Measurements from ENCODE around the gene COL5A2.

COL5A2 gene

GRCh38 chr2:189049709-189050164 lies 129.8 kb downstream of the COL5A2 start:
- DNase-seq (ENCODE audit: low read depth) = no peak

GRCh38 chr2:189048189-189048588 lies 131.4 kb downstream of the COL5A2 start:
- no peak for DNase-seq (ENCODE audit: low read depth)

- no peak for DNase-seq (ENCODE audit: low read depth)
These were observed 132.2 kb downstream of the COL5A2 start for GRCh38 chr2:189047171-189047888.

DNA sequence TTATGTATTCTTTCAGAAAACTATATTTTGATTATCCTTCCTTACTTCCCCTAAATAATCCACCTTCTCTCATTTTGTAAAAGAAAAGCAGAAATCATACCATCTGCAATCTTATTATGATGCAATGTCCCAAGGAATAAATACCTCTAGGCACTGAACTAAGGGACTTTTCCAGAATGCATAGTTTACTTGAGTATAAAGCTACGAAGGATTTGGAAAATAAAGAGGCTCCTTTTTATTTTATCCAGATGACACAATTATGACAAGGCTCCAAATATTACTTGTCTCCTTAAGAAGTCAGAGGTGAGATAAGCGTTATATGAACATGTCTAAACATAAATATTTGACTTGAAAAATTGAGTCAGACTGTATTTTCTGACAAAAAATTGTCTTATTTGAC lies 133.2 kb downstream of the COL5A2 start:
- DNase-seq (ENCODE audit: low read depth) = peak; percentile 21

DNA sequence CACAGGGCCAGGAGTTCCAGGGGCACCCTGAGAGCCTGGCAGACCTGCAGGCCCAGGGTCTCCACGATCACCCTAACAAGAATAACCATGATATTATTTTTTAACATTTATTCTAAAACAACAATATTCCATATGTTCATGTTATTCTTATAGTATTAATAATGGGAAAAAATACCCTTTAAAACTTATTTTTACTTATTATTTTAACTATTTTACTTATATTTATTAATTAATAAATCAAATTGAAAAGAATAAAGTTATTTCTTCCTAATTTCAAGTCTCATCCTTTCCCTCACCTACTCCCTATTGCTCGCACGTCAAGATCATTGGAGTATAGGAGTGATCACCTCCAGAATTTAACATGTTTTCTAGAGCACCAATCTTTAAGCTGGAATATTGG lies 133.7 kb downstream of the COL5A2 start:
- no peak for DNase-seq (ENCODE audit: low read depth)

- peak; percentile 83 for DNase-seq (ENCODE audit: low read depth)
These were observed 142.0 kb downstream of the COL5A2 start for GRCh38 chr2:189037518-189037917.

- peak; percentile 70 for DNase-seq (ENCODE audit: low read depth)
These were observed 154.5 kb downstream of the COL5A2 start for GRCh38 chr2:189024901-189025618.

DNA sequence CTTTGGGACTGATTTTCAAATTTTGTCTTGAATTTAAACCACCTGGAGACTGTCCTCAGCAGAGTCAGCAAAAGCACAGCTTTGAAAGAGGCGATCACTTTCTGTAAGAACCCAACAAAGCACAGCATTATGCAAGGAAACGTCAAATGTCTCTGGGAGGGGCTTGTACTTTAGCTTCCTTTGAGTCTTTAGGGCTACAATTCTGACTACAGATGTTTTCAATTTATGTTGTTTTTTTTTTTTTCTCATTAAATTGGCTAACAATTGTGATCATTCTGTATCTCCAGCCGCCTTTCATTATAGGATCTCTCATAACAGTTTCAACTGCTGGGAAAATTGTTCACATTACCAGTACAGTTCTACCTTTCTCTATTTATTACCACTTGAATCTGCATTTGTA lies 157.1 kb downstream of the COL5A2 start:
- peak; percentile 97 for DNase-seq (ENCODE audit: low read depth)

- DNase-seq (ENCODE audit: low read depth) = peak; percentile 99
These were observed 157.5 kb downstream of the COL5A2 start for GRCh38 chr2:189022053-189022481.

DNA sequence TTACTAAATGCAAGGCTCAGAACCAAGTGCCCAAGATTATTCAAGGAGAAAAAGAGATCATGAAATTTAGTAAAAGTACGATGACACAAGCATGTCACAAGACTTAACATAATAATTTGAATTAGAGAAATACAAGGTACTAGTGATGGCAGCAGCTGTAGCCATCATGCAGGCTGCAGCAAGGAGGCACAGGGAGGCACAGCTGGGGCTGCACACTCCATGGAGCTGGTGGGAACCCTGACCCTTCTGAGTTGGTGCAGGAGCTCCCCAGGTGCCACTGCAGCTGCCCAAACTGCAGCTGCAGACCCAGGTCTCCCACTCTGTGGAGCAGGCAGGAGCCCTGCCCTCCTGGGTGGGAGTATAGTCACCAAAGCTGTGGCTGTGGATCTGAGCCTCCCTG lies 159.4 kb downstream of the COL5A2 start:
- DNase-seq (ENCODE audit: low read depth) = peak; percentile 30

DNA sequence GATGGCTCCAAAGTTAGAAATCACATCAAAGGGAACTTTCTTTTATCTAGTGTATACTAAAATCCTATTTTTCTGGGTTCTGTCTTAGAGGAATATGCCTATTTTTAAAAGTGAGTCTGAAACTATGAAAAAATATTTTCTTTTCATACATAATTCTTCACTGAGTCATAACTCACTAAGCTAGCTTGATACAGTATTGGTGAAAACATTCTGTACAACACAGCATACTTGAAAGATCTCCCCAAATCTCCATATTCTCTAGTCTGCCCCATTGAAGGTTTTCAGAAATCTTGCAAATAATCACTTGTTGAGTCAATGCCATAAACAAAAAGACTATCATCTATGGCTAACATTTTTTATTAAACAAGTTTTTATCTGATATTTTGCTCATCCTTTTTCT lies 160.9 kb downstream of the COL5A2 start:
- peak; percentile 41 for DNase-seq (ENCODE audit: low read depth)

DNA sequence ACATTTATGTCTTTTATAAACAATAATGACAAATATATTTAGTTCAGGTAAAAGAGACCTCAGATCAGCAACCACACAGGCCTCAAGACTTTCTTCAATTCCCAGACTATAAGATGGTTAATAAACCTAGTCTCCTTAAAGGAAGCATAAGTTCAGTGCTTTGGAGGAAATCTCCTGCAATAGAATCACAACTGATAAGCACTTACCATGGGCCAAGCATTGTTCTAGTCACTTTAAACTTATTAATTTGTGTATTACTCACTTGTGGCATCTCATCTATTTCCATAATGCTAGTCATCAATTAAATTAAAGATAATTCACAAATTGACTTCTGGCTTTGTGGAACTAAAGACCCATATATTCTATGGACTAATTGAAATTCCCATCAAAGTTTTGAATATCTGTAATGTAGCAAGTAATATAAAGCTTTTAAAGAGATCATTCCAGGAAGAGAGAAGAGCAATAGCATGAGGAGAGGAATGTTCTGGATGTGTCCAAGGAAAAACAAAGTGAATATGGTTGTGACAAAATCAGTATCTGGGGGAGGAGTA lies 163.2 kb downstream of the COL5A2 start:
- DNase-seq (ENCODE audit: low read depth) = no peak

DNA sequence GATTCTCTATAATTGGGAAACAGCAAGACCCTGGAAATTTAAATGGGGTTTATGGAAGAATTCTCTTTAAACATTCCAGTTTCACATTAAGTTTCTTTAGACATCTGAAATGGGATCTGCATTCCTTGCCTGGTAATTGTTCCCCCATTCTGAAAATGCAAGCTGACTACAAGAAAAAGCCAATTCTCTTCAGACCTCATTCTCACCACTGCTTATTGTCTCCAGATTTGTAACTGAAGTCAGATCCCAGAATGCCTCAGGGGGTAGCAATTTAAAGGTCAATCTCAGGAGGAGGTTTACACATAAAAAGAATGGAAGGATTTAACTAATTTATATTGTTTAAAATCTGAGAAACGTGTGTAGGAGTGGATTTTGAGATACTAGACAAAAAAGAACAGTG lies 164.2 kb downstream of the COL5A2 start:
- DNase-seq (ENCODE audit: low read depth) = peak; percentile 73

DNA sequence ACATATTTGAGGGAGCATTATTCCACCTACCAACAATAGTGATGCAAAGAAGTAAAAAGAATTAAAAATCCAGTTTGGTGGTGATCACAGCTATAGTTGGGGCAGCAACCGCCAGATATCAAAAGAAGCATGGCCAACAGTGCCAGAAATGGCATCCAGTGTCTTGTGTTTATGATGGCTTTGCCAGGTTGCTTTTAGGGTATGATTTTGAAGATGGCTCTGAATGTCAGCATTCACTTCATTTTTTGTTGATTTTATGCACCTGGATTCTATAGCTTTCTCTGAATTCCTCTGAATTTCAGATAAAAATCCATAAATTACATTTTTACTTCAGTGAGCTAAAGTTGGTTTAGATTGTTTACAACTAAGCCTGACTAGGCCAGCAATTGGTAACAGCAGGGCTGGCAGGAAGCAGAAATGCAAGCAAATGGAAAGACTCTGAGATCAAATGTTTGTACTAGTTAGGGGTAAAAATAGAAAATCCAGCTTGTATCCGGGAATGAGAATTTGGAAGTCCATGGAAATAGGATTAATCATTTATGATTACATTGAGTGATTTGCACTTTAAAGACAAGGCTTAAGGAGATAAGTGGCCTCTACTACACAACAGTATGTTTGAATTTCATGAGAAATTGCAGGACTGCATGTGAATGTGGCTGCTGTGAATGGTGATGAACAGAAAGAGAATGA lies 165.0 kb downstream of the COL5A2 start:
- DNase-seq (ENCODE audit: low read depth) = peak; percentile 83

DNA sequence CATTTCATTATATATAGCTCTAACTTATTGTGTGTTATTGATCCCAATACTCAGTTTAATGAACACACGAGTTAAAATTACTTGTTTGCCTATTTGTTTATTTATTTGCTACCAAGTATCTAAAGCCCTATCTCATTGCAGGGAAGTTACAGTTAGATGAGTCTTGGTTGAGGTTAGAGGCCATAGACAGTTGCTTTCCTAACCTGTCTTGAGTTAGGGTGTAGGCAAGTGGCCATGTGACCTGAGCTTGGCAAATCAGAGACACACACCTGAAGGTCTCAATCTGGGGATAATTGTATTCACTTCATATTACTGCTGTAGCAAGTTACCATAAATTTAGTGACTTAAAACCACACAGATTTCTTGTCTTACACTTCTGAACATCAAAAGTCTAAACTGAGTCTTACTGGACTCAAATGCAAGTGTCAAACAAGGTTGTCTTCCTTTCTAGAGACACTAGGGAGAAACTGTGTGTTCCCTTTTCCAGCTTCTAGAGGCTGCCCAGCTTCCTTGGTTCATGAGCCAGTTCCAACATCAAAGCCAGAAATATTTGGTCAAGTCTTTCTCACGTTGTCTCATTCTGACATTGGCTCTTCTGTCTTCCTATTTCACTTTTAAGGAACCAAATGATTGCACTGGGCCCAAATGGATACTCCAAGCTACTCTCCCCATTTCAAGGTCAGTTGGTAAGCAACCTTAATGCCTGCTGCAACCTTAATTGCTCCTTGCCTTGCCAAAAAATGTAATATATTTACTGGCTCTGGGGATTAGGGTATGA lies 165.7 kb downstream of the COL5A2 start:
- DNase-seq (ENCODE audit: low read depth) = peak; percentile 59

GRCh38 chr2:189013031-189013430 lies 166.5 kb downstream of the COL5A2 start:
- DNase-seq (ENCODE audit: low read depth) = peak; percentile 36

DNA sequence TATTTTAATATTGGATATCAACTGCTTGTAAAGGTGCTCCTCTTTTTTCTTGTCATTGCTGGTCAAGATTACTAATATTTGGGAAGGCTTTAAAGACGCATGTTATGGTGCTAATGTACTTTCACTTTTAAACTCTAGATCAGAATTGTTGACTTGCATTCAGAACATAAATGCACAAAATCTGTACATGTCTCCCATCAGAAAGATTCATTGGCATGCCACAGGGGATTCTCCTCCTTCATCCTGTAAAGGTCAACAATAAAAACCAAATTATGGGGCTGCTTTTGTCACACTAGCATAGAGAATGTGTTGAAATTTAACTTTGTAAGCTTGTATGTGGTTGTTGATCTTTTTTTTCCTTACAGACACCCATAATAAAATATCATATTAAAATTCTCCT lies 167.2 kb downstream of the COL5A2 start:
- no peak for DNase-seq (ENCODE audit: low read depth)

- no peak for DNase-seq (ENCODE audit: low read depth)
These were observed 169.0 kb downstream of the COL5A2 start for GRCh38 chr2:189010536-189010935.

DNA sequence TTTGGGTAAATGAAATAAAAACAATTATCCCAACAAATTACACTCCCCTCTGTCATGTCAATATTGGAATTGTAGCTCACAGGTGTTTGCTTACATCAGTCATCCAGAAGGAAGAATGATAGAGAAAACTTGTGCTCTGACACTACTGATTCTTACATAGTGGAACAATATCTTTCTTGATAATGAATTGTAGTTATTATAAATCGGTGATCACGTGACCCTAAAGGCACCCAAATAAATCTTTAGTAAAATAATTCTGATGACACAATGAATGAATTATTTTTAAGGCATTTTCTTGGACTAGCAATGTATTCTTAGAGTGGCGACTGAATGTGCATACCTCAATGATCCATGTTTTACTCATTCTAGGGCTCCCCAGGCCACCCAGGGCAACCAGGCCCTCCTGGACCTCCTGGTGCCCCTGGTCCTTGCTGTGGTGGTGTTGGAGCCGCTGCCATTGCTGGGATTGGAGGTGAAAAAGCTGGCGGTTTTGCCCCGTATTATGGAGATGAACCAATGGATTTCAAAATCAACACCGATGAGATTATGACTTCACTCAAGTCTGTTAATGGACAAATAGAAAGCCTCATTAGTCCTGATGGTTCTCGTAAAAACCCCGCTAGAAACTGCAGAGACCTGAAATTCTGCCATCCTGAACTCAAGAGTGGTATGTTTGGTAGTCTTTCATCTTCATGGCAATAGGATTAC lies 170.9 kb downstream of the COL5A2 start:
- DNase-seq (ENCODE audit: low read depth) = no peak

DNA sequence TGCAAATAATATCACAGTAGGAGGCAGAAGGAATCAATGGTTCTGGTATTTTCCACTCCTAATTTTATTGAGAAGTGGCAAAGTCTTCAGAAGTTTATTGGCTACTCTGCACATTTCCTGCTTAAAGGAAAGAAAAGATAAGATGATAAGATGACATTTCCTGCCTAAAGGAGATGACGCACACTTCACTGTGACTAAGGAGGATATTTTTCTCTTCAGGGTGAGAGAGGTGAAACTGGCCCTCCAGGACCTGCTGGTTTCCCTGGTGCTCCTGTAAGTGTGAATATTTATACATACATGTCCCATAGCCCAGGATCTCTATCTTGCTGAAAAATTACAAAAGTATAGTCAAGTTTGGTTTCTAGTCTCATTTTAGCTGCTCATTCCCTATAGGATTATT lies 177.5 kb downstream of the COL5A2 start:
- no peak for DNase-seq (ENCODE audit: low read depth)

- no peak for DNase-seq (ENCODE audit: low read depth)
These were observed 179.3 kb downstream of the COL5A2 start for GRCh38 chr2:189000221-189000620.

All from fibroblast of gingiva (primary cell).